Activated T-cell treated with anti-CD3 and anti-CD28 coated beads for 48 hours (primary cell): ENCODE results near the gene NLRP6.
A peak's percentile ranks its signal among the peaks of the same experiment; 100 is the strongest.
"Not testable (repeated sequence)": the region's sequence is repeated elsewhere in the genome, so short reads cannot be mapped to it uniquely, and the experiment has no call there.

Source experiments
- DNase-seq: peaks from one replicate; pipeline ENCODE4 v3.0.0-alpha.2; 2020; ENCODE audit warnings: low read depth

NLRP6 gene

DNA sequence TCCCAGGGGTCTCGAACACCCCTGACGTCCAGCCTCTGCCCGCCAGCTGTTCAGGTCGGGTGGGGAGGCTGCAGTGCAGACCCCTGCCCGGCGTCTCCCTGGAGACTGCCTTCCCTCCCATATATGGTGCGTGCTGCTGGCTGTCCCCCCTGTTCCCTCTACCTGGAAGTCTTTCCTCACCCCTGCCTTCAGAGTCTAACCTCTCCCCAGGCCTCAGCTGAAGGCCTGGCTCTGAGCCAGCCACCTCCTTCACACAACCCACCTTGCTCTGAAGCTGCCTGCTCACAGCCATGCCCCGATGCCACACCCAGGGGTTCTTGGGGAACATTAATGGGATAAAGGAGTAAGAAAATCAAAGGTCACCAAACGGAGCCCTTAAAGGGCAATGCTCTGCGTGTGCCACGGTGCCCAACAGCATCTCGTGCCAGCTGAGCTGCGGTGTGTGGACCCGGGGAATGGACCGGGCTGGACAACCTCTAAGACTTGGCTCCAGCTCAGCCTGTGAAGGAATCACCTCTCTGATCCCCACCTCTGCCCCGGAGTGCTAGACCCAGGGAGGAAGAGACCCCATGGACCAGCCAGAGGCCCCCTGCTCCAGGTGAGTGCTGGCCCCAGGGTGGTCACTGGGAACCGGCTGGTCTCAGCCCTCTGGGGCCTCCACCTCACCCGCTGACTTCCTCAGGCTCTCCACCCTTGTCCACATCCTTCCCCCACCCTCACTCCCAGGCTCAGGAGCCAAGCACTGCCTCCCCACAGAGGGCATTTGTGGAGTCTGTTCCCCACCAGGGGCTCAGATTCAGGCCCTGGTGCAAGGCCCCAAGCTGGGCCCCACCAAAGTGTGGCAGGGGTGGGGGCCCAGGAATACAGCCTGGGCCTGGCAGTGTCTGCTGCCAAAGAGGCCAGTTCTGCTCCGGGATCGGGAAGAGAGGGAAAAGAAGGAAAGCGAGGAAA, at the start of gene NLRP6:
TSS of gene NLRP6 (plus strand) at position 407 of the 951 bp plus-strand sequence. CDS start at position 570, 163 bp downstream.
- DNase-seq: no peak

DNA sequence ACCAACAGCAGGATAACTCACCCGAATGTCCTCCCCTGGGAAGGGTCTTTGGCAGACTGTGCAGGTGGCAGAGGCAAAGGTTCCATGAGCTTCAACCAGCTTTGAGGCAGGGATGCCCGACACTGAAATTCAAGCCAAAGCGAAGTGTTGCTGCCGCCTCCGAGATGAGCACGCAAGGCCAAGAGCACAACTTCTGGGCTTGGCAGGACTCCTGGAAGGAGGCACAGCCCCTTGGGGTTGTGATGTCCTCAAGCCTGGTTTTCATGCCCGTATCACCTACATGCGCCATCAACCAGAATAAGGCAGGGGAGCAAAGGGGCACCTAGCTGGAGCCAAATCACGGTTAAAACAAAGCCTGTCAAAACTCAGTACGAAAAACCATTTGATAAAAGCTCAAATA, 47.8 kb upstream of the NLRP6 start:
- no peak for DNase-seq

DNA sequence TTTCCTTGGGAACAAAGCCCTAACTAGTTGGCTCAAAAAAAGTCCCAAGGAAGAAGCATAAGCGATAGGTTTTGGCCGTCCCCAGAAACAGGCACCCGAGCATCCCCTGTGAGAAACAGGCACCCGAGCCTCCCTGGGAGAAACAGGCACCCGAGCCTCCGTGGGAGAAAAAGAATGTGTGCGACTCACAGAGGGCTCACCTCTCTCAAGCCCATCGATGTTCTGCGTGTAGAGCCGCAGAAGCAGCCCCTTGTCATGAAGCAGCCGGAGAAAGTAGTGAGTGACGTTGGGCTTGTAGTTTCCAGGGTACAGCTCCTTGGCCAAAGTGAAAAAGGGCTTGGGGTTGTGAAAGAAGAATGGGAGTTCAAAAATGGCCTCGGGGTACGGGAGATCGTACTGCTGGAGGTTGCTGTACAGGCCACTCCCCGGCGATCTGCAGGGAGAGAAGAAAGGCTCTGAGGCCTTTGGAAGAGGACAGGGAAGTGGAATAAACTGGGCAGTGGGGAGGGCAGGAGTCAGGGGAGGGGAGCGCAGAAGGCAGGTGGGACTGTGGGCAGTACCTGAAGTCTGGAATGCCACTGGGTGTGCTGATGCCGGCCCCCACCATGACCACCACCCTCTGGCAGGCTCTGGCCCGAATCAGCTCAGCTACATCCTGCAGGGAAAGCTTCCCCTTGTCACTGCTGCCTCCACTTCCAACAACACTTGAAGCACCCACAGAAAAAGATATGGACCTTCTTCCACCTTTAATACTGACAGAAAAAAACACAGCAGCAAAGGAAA, 45.2 kb upstream of the NLRP6 start:
- no peak for DNase-seq

DNA sequence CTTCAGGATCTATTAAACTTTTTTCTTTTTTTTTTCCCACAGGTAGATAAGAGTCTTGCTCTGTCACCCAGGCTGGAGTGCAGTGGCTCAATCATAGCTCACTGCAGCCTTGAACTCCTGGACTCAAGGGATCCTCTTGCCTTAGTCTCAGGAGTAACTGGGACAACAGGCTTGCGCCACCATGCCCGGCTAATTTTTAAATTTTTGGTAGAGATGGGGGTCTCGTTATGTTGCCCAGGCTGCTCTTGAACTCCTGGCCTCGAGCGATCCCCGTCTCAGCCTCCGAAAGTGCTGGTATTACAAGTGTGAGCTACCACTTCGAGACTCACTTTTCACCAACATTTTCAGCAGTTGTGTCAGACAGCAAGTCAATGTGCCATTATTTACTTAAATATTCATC, 43.0 kb upstream of the NLRP6 start:
- no peak for DNase-seq

DNA sequence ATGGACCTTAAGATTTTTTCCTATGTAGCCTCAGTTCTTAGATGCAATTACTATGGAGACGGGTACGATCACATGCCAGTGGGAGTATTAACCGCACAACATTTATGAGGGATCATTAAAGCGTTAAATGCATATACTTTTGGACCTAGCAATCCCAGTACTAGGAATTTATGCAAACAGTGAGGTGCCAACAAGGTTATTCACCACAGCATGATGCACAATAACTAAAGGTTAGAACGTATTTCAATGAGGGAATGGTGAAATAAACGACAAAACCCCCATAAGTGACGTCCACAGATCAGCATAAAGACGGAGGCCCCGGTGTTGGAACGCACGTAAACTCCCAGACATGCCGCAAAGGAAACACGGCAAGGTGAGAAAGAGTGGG, 42.6 kb upstream of the NLRP6 start:
- DNase-seq: no peak

DNA sequence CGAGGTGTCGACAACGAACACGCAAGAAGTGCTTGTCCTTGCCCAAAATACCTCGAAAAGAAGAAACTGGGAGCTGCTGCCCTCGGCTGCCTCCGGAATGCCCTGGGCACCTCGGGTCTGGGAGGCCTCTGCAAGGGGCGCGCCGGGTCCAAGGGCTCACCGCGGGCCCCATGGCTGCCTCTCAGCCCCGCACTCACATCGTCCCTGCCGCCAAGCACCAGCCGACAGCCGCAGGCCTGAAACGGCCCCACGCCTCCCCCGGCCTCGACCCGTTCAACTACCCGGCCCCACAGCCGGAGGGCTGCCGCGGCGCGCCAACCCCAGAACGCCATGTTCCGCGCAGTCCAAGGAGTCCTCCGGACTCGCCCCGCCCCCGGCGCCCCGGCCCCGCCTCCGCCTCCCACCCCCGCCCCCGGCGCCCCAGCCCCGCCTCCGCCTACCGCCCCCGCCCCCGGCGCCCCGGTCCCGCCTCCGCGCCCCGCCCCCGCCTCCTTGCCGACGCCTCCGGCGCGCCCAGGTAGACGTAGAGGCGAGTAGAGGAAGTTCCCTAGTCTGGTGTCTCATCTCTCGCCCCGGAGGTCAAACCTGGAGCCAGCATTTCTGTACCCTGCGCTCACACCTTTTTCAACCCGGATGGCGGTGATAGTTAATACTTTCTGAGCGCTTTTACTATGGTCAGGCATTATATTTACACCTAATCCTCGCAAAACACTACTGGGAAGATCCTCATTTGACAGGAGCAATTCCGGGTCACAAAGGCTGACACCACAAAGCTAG, 42.0 kb upstream of the NLRP6 start, which contains the start of gene SIRT3:
TSS of gene SIRT3 (minus strand) at position 346 of the 777 bp plus-strand sequence. CDS start at position 332, 14 bp downstream.
- peak; percentile 71 for DNase-seq

DNA sequence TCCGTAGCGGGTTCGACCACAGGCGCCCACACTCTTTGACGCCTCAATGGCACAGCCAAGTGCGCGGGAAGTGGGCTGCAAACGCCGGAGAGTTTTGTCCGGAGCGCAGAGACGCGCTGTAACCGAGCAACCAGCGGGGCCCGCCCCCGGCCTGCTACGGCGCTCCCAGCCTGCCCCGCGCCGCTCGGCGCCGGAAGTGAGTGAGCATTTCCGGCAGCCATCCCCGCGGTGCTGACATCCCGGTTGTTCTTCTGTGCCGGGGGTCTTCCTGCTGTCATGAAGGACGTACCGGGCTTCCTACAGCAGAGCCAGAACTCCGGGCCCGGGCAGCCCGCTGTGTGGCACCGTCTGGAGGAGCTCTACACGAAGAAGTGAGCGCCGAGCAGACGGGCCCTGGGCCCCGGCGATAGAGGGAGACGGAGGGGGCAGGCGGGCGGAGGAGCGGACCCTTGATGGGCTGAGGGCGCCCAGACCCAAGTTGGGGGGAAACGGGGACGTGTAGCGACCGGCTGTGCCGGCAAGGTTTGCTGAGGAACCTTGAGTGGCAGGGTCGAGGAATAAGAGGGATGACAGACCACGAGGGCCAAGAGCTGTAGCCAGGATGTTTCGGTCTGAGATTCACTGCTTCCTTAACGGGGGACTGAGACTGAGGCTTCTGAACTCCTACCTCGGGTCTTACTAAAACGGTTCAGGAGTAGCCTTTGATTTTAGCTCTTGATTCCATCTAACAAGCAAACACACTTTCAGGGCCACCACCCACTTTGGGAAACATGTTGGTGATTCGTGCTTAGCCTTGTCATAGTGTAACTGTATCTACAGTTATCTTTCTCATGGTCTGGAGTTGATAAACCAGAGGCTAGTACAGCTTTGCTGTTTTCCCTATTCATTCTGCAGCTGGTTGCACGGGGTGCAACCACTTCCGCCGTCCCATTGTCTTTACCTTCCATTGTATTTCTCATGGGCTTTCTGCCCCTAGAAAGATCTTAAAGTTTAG, 41.1 kb upstream of the NLRP6 start, which contains the start of gene PSMD13:
TSS of gene PSMD13 (plus strand) at position 203 of the 994 bp plus-strand sequence. CDS start at position 277, 74 bp downstream.
- peak; percentile 91 for DNase-seq

DNA sequence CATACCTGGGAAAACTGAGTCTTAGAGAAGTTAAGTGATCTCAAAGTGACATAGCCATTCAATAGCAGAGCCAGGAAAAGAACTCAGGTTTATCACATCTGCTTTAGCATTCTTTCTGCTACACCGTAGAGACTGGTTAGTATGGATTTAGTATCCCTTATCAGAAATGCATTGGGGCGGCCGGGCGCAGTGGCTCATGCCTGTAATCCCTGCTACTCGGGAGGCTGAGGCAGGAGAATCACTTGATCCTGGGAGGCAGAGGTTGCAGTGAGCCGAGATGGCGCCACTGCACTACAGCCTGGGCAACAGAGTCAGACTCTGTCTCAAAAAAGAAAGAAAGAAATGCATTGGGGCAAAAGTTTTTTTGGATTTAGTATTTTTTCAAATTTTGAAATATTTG, 39.9 kb upstream of the NLRP6 start:
- DNase-seq: not testable (repeated sequence)

DNA sequence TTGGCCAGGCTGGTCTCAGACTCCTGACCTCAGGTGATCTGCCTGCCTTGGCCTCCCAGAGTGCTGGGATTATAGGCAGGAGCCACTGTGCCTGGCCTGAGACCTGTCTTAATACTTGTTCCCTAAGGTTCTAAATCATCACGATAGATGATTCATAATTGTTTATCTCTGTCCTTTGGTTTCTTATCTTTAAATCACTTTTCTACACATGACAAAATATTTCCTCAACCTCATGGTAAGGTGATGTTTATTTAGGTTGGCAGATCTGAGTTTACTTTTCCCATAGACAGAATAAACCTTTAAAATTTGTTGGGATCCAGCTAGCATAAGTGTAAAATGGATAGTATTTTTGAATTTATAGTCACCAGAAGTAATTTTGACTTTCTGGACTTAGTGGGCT, 37.9 kb upstream of the NLRP6 start:
- DNase-seq: no peak

DNA sequence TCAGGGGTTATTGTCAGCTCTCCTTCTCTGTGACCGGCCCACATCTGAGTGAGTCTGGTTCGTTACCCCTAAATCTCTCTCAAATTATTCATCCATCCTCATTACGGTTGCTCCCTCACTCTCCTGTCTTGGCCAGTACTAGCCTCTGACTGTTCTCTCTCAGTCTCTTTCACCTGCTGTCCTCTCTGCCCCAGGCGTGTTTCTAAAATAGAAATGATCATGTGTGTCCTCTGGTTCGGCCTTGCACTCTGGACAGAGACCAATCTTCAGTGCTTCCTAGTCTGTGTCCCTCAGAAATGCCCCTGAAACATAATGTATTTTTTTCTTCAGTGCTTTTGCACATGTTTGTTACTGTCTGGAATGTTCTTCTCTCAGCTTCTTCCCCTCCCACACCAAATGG, 36.6 kb upstream of the NLRP6 start:
- no peak for DNase-seq

DNA sequence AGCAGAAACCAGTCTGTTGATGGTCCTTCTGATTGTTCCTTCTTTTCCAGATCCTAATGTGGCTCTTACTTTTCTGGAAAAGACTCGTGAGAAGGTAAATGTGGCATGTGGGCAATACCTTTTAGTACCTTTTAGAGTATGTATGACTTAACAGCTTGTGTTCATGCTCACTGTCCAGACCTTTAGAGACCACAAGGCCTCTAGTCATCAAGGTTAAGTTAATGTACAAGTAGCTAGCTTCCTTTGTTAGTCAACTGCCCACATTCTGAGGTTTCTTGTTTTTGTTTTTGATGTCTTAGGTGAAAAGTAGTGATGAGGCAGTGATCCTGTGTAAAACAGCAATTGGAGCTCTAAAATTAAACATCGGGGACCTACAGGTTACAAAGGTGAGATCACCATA, 33.8 kb upstream of the NLRP6 start:
- DNase-seq: no peak

DNA sequence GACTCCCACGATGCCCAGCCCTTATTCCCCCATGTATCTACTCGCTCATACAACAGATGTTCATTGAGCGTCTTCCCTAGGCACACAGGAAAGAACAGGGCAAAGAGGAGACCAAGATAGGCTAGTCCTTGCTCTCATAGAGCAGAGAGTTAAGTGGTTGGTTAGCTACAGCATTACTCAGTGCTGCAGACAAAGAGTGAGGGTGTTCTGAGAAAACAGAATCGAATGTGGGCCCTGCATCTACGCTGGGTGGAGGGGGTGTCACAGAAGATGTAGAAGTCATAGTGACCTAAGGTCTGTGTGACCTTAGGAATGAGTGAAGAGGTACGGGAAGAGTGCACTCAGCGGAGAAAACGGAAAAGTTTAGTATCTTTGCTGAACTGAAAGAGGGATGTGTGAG, 29.1 kb upstream of the NLRP6 start:
- DNase-seq: no peak

DNA sequence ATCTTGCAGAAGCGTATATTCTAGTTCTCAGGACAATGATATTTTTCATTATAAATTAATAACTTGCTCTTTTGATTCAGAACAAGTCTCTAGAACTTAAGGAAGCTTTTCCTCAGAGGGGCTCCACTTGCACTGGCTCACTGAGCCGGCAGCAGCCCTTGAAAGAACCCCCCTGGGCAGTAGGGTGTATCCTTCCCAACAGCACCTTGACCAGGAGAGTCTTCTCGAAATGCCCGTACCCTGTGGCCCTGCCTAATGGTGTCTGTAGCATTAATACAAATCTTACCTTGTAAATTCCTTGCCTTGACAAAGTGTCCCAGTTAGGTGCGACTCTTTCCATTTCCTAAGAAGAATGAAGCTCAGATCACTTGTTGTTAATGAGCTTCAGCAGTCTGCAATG, 27.9 kb upstream of the NLRP6 start:
- no peak for DNase-seq

DNA sequence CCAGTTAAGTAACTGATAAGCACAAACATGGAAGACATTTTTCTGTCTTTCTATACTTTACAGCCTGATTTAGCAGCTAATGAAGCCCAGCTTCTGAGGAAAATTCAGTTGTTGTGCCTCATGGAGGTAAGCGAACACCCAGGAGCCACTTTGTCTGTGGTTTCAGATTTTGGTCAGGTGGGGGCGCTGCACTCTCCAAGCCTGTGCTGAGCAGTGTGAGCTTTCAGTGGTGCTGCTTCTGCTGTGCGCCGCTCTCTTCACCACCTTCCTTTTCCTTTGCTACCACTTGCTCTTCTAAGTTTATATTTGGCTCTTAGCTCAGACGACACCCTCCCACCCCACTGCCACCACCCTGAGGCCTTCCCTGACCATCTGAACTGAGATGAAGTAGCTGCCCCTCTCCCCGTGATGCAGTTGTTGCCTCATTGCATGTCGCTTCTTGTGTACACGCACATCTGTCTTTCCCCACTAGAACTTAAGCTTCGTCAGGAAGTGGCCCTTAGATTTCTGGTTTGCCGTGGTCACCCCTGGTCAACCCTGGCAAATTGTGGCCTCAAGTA, 27.4 kb upstream of the NLRP6 start:
- DNase-seq: peak; percentile 70

DNA sequence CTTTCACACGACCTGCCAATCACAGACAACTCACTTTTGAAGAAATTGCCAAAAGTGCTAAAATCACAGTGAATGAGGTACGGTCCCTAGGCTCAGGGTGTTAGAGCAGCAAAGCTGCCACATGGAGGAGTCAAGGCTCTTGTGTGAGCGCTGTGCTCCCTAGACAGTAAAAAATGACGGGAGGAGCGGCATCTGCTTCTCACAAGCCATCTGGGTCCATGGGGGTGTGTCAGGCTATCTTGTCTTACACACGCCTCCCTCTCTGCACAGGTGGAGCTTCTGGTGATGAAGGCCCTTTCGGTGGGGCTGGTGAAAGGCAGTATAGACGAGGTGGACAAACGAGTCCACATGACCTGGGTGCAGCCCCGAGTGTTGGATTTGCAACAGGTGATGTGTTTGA, 26.7 kb upstream of the NLRP6 start:
- no peak for DNase-seq

DNA sequence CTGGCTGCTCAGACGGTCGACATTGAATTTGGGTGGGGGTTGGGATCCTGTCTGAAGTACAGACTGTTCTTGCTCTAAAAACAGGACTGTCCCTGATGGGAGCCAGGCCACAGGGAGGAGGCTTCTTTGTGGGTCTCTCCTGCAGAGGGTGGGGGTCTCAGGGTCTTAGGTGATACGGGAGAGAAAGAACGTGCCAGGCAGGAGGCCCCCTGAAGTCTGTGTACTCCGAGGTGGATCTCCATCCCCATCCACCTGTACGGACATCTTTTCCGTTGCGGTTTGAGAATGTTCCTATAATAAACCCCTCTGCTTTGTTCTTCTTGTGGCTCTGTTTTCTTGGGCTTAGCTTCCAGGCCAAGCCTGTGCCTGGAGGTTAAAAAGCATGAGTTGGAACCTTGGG, 25.5 kb upstream of the NLRP6 start:
- no peak for DNase-seq

DNA sequence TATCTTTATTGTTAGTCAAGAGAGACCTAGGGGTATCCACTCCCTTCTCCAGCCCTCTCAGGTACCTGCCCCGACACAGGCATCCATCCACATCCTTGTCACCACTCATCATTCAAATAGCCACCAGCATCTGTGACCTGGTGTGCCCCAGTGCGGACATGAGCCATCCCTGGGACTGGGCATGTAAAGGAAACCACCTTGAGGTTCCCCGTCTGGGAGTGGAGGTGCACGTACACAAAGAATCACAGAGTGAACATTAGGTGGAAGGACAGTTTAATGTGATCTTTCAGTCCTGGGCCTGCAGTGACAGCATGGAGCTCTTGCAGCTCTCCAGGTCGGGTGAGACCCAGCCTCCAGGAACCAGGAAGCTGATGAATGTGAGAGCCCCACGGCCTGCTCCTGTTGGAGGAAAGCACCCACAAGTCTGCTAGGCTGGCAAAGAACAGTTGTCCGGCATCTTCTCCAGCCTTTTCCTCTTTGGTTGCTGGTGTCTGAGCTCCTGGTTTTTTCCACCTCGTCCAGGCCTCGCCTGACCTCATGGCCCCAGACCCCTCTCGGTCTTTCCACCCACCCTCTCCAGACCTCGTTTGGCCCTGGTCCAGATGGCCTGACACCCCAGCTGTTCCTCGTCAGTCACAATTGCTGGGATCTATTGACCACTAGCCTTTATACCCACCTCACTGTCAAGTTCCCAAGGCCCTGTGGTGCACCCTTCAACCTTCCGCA, 24.9 kb upstream of the NLRP6 start:
- DNase-seq: no peak

DNA sequence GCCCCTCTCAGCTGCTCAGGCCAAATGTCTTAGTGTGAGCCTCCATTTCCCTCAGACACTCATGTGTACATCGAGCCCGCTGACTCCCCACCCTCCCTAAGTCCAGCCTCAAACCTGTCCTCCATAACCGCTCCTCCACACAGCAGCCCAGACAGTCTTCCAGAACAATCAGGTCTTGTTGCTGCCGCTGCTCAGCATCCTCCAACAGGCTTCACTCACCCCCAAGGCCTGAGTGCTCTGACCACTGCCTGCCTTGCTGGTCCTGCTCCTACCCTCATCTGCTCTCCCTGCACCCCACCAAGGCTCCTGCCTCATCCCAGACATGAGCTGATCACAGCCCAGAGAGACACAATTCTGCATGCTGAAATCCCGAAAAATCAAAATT, 24.3 kb upstream of the NLRP6 start:
- no peak for DNase-seq

DNA sequence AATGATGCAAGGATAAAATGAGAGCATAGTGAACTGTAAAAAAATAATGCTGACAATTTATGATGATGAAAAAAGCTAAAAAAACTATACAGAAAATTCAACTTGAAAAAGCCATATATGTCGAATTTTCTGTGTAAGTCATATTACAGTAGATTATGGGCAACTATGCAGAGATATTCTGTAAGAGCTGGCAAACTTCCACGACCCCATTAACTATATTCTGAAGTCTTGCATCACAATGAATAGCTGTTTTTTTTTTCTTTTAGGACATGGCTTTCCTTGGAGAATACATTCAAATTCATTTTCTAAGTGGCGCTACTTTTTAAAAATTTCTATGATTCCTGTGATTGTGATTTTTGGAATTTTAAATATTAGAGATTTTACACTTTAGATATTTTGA, 23.0 kb upstream of the NLRP6 start:
- no peak for DNase-seq

DNA sequence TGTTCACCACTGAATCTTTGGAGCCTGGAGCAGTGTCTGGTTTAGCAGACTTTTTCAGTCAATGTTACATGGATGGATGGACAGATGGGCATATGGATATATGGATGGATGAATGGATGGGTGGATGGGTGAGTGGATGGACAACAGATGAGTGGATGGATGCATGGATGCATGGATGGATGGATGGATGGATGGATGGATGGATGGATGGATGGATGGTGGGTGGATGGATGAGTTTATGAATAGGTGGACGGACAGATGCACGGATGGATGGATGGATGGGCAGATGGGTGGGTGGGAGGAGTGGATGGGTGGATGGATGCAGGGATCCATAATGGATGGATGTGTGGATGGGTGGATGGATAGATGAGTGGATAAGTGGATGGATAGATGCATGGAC, 22.4 kb upstream of the NLRP6 start:
- DNase-seq: no peak
